Stimulated activated CD8-positive, alpha-beta memory T cell treated with anti-CD3 and anti-CD28 coated beads, Interleukin-12 subunit alpha, Interleukin-12 subunit beta, amount 100 ng/mL, for 24 hours (primary cell): ENCODE results near the gene LAT.
"Not testable (repeated sequence)": the region's sequence is repeated elsewhere in the genome, so short reads cannot be mapped to it uniquely, and the experiment has no call there.

Experiments
- DNase-seq: peaks from one replicate; pipeline ENCODE4 v3.0.0-alpha.2; 2020; ENCODE audit errors: extremely low read depth

The LAT gene

GRCh38 chr16:28977703-28978662 lies 6.9 kb upstream of the LAT start:
- no peak for DNase-seq

GRCh38 chr16:28980330-28980729 lies 4.5 kb upstream of the LAT start:
- DNase-seq = not testable (repeated sequence)

DNA sequence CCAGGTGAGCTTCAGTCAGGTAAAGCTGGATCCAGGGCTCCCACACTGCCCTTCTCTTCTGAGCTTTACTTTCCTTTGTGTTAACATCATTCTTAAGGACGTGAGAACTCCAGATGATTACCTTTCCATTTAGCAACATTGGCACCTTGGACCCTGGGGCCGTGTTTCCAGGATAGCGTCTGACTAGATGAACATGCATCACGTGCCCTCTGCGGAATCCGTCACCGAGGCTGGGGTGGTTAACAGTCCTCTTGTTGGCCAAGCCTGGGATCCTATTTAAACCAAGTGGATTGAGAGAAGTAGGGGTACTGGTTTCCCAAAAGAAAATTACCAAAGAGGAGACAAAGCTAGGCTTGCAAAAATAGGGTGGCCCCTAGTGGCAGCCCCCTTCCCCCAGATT lies 3.9 kb upstream of the LAT start:
- DNase-seq = no peak

DNA sequence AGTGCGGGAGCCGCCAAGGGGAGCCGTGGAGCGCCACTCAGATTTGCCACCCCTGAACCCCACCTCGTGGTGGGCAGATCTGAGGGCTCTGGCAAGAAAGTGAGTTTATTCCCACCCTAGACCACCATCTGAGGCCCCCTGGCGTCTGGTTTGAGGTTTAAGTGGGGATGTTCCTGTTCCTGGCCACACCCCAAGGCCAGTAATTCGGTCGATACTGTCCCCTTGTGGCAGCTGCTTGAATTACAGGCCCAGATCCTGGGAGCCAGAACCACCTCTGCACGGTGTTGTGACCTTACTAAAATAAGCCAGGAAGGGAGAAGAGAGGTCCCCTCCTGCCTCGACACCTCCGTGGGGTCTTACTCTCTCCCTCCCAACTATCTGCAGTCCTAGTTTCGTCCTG lies 3.3 kb upstream of the LAT start:
- DNase-seq = no peak

GRCh38 chr16:28982418-28982817 lies 2.4 kb upstream of the LAT start:
- DNase-seq = no peak

DNA sequence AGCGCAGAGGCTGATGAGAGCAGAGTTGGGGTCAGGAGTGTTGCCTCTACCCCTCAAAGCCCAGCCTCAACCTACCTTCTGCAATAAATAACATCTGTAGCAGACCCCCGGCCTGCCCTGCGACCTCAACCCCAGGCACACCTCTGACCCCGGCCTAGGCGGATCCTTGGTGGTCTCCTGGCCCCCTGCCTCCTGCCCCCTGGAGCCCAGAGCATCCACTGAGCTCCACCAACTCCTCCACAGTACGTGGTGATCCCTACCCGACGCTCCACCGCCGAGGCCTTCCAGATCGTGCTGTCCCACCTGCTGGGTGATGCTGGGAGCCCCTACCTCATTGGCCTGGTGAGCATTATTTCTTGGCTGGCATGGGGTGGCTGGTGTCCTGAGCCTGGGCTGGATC lies 1.9 kb upstream of the LAT start:
- DNase-seq = no peak

- no peak for DNase-seq
Measured at GRCh38 chr16:28983644-28984043, 1.2 kb upstream of the LAT start.

DNA sequence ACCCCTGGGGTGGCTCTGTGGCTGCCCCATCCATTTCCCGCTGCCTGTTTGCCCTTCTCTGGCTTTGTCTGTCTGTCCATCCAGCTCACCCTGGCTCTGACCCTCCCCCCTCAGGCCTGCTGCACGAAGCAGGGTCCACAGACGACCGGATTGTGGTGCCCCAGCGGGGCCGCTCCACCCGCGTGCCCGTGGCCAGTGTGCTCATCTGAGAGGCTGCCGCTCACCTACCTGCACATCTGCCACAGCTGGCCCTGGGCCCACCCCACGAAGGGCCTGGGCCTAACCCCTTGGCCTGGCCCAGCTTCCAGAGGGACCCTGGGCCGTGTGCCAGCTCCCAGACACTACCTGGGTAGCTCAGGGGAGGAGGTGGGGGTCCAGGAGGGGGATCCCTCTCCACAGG lies 761 bp upstream of the LAT start:
- no peak for DNase-seq

DNA sequence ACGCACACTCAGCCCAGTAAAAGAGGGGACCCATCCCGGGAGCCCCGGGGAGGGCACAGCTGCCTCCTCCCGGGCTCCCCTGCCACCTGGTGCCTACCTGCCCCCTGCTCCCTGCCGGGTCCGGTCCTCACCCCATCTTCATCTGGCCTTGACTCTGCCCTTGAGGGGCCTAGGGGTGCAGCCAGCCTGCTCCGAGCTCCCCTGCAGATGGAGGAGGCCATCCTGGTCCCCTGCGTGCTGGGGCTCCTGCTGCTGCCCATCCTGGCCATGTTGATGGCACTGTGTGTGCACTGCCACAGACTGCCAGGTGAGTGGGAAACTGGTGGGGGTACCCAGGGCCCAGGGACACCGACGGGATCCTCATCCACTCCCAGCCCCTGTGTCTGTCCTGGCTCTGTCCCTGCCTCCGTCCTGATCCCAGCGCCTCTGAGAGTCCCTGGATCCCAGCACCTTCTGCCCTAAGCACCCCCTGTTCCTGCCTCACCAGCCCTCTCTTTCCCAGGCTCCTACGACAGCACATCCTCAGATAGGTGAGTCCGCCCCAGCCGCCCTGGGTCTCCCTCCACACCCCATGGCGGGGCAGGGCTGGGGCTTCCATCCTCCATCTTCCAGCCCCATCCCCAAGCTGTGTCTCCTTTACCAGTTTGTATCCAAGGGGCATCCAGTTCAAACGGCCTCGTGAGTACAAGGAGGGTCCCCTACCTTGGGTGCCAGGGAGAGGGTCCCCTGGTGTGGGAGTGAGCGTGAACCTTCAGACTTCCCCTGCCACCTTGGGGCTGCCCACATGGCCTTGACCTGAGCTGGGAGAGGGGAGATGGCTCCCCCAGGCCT lies 574 bp downstream of the LAT start:
- no peak for DNase-seq

- no peak for DNase-seq
Measured at GRCh38 chr16:28986046-28986445, 1.2 kb downstream of the LAT start.

DNA sequence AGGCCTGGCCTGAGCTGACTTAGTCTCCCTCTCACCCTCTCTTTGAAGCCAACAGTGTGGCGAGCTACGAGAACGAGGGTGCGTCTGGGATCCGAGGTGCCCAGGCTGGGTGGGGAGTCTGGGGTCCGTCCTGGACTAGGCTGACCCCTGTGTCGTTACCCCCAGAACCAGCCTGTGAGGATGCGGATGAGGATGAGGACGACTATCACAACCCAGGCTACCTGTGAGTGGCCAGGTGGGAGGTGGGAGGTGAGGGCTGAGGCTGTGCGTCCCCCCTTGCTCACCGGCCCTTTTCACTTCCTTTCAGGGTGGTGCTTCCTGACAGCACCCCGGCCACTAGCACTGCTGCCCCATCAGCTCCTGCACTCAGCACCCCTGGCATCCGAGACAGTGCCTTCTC lies 1.6 kb downstream of the LAT start:
- no peak for DNase-seq

DNA sequence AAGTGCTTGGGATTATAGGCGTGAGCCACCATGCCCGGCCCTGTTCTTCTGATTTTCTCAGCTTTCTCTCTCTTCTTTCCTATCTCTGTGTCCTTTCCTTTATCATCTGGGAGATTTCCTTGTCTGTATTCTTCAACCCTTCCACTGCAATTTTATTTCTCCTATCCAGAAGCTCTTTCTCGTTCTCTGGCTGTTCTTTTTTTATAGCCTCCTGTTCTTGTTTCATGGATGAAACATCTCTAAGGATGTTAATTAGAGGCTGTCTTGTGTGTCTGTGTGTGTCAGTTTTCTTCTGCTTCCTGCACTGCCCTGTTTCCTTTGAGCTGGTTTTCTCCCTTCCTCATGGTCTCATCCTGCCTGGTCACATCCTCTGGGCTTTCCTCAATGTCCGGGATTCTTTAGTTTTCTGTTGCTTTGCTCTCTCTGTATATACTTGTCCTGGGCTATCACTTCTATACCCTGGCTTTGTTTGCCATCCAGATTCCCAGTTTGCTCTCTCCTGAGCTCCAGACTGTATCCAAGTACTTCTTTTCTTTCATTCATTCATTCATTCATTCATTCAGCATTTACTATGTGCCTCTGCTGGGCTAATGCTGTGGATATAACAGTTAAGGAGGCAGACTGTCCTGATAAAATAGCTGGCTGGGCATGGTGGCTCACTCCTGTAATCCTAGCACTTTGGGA lies 2.5 kb downstream of the LAT start:
- no peak for DNase-seq

DNA sequence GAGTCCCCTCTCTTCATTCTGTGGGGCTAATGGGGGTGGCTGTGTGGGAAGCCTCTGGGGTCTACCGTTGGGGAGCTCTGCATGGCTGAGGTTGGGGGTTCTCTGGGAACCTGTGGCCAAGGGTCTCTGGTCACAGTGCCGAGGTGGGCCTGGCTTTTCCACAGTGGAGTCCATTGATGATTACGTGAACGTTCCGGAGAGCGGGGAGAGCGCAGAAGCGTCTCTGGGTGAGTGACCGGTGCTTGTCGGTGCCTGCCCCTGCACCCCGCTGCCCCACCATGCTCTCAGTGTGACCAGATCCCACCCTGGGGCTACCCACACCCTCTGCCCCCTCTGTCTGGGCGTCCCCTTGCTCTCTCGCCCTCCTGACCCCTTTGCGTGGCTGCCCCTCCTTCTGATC lies 4.5 kb downstream of the LAT start:
- DNase-seq = no peak

DNA sequence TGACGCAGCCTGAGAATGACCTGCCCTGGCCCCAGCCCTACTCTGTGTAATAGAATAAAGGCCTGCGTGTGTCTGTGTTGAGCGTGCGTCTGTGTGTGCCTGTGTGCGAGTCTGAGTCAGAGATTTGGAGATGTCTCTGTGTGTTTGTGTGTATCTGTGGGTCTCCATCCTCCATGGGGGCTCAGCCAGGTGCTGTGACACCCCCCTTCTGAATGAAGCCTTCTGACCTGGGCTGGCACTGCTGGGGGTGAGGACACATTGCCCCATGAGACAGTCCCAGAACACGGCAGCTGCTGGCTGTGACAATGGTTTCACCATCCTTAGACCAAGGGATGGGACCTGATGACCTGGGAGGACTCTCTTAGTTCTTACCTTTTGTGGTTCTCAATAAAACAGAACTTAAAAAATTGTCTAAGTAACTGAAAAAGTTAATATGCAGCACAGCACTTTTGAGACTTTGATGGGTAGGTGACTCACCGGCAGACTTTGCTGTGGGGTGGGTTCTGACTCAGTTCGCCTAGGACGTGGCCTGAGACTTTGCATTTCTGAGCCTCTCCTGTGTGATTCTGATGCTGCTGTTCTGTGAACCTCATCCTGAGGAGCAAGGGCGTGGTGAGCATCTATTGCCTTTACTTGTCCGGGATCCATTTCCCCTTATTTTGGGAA lies 5.7 kb downstream of the LAT start:
- DNase-seq = no peak

- no peak for DNase-seq
Measured at GRCh38 chr16:28991687-28992086, 6.8 kb downstream of the LAT start.

- no peak for DNase-seq
Measured at GRCh38 chr16:28992496-28992895, 7.6 kb downstream of the LAT start.

DNA sequence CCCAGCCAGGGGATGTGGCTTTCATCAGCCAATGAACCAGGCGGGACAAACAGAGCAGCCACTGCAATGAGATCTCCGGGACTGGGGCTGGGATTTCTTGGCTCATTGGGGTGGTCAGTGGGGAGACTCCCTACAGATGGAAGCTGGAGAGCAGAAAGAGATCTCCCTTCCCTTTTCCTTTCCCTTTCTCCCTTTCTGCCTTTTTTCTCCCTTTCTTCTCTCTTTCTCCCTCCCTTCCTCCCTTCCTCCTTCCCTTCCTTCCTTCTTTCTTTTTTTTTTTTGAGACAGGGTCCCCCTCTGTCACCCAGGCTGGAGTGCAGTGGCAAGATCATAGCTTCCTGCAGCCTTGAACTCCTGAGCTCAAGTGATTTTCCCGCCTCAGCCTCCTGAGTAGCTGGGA lies 14.0 kb downstream of the LAT start:
- no peak for DNase-seq

DNA sequence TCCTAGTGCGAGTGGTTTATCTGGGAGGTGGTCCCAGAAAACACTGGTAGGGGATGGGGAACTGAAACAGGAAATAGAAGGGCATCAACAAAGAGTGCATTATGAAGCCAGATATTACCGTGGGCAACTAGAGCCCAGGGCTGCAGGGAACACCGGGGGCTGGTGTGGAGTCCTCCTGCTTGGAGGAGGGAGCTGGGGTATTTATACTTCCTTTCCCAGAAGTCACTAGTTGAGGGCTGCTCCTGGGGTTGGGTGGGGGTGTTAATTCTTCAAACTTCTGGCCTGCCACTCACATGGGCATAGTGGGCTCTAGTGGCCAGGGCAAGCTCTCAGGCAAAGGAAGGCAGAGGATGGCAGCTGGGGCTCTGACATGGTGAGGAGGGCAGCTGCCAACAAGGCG lies 14.7 kb downstream of the LAT start:
- DNase-seq = no peak

- no peak for DNase-seq
Measured at GRCh38 chr16:29000019-29000418, 15.2 kb downstream of the LAT start.

GRCh38 chr16:29004496-29005139 lies 19.8 kb downstream of the LAT start:
- not testable (repeated sequence) for DNase-seq
